Caco-2 (cell line): ENCODE measurements around the gene ERC2. TPM values are rescaled to one million over a fixed set of nuclear protein-coding genes. Genes with fewer than 3 reads are reported as not detected.

ENCODE experiments used
- BruUV-seq: library from RNA; stranded (reverse); fragments of 400-500 nt; replicated peaks from 2 replicates; lab custom pipeline; 2021; lab: Mats Ljungman, UMichigan
- CTCF ChIA-PET: fragments of 300-600 bp; sonication (Branson Sonifier 250); formaldehyde crosslinking; loops from one replicate; lab custom pipeline; 2022; ENCODE audit warnings: antibody characterized with exemption; lab: Charles Lee
- POLR2A ChIA-PET: fragments of 300-600 bp; sonication (Branson Sonifier 250); formaldehyde crosslinking; loops from one replicate; lab custom pipeline; 2022; ENCODE audit warnings: antibody characterized with exemption; lab: Charles Lee
- DNase-seq, 2 experiments: peaks; one replicate each; pipeline versions ENCODE4 v3.0.0 to v3.0.0-alpha.2; 2020 to 2022
- H3K27me3 ChIP-seq: replicated peaks from 2 replicates; pipeline ENCODE4 v1.6.0; 2011; ENCODE audit warnings: low read length; ENCODE audit not compliant: control insufficient read depth, insufficient read depth
- H3K36me3 ChIP-seq: 2 replicates; pipeline ENCODE4 v1.5.1; 2011; ENCODE audit warnings: low read length; ENCODE audit not compliant: control insufficient read depth, insufficient read depth
- H3K4me1 ChIP-seq: fragments of 250-450 bp; sonication (Bioruptor Pico); 2 replicates; pipeline ENCODE4 v1.5.1; 2020; ENCODE audit warnings: mild to moderate bottlenecking
- H3K4me3 ChIP-seq: 2 replicates; pipeline ENCODE4 v1.5.1; 2011; ENCODE audit warnings: low read depth, mild to moderate bottlenecking, control low read depth, low read length
- H3K9me3 ChIP-seq: fragments of 250-450 bp; sonication (Bioruptor Pico); 2 replicates; pipeline ENCODE4 v1.5.1; 2020; ENCODE audit warnings: mild to moderate bottlenecking, moderate library complexity
- H3K27ac Mint-ChIP-seq: one replicate; pipeline ENCODE4 v1.8.0; 2022; ENCODE audit warnings: mixed read lengths; ENCODE audit not compliant: unreplicated experiment
- H3K27me3 Mint-ChIP-seq: one replicate; pipeline ENCODE4 v1.8.0; 2022; ENCODE audit warnings: mixed read lengths; ENCODE audit not compliant: insufficient read depth, unreplicated experiment
- H3K36me3 Mint-ChIP-seq: one replicate; pipeline ENCODE4 v1.8.0; 2022; ENCODE audit warnings: mild to moderate bottlenecking, mixed read lengths; ENCODE audit not compliant: insufficient read depth, unreplicated experiment
- H3K4me1 Mint-ChIP-seq: one replicate; pipeline ENCODE4 v1.8.0; 2022; ENCODE audit warnings: low read depth, mixed read lengths; ENCODE audit not compliant: unreplicated experiment
- H3K4me3 Mint-ChIP-seq: one replicate; pipeline ENCODE4 v1.8.0; 2022; ENCODE audit warnings: mild to moderate bottlenecking, moderate library complexity, mixed read lengths; ENCODE audit not compliant: unreplicated experiment
- H3K9me3 Mint-ChIP-seq: one replicate; pipeline ENCODE4 v1.8.0; 2022; ENCODE audit warnings: mixed read lengths; ENCODE audit not compliant: unreplicated experiment
- intact Hi-C: fragments of 100-400 bp; cut with micrococcal nuclease; formaldehyde crosslinking; loops from one replicate; pipeline ENCODE4 v1.10.0; 2022; ENCODE audit not compliant: unreplicated experiment
- total RNA-seq: library from RNA; stranded (reverse); gene quantifications from 2 replicates; pipeline ENCODE4 v1.2.3, GENCODE V29; 2022
- TF ChIP-seq, protein P1 (sequence below), 2 experiments: fragments of 200-600 bp in 1 of 2; IDR thresholded peaks; 1 replicate in 1 of 2; 2 replicates in 1 of 2; pipeline versions ENCODE4 v1.5.1 to v1.8.0; 2011 to 2022; ENCODE audit warnings: antibody characterized with exemption in 1 of 2, control low read depth in 1 of 2, inconsistent platforms in 1 of 2, low read depth in 1 of 2, low read length in 1 of 2, mild to moderate bottlenecking in 1 of 2, moderate library complexity in 1 of 2; ENCODE audit not compliant: insufficient read depth in 1 of 2, severe bottlenecking in 1 of 2, unreplicated experiment in 1 of 2

ERC2 gene
- total RNA-seq, 1 experiment from 2014 or later: 0.54 TPM

DNA sequence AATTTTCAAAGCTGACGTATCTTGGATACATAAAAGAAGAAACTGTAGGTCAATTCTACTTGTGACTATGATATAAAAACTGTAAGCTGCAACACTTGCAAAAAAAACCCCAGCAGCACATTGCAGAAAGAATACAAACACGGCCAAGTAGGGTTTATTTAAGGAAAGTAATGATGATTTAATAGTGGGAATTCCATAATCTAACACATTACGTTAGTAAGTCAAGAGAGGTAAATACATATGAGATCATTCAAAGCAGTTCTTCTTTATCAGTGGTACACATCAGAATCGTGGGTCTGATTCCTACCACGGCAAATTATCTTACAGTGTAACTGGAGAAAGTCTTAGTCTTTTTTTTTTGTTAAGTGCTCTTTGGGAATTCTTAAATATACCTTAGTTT lies 688.7 kb downstream of the ERC2 start:
- Histone ChIP-seq H3K9me3 (no peaks in the 10 kb centered on the region), H3K36me3 (no peaks in the 10 kb centered on the region), H3K4me1 (no peaks in the 10 kb centered on the region), H3K4me3 (no peak overlapping the region), H3K27me3 (no peaks in the 10 kb centered on the region)
- intact Hi-C loops: no loop called here
- Mint-ChIP-seq H3K9me3 (no peaks in the 10 kb centered on the region), H3K4me1 (no peaks in the 10 kb centered on the region), H3K27ac (no peak overlapping the region), H3K4me3 (no peak overlapping the region), H3K27me3 (peaks cover 14% of the 10 kb centered on the region), H3K36me3 (no peaks in the 10 kb centered on the region)
- TF ChIP-seq, protein P1, sequence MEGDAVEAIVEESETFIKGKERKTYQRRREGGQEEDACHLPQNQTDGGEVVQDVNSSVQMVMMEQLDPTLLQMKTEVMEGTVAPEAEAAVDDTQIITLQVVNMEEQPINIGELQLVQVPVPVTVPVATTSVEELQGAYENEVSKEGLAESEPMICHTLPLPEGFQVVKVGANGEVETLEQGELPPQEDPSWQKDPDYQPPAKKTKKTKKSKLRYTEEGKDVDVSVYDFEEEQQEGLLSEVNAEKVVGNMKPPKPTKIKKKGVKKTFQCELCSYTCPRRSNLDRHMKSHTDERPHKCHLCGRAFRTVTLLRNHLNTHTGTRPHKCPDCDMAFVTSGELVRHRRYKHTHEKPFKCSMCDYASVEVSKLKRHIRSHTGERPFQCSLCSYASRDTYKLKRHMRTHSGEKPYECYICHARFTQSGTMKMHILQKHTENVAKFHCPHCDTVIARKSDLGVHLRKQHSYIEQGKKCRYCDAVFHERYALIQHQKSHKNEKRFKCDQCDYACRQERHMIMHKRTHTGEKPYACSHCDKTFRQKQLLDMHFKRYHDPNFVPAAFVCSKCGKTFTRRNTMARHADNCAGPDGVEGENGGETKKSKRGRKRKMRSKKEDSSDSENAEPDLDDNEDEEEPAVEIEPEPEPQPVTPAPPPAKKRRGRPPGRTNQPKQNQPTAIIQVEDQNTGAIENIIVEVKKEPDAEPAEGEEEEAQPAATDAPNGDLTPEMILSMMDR (IDR thresholded peaks at IDR 0.05; ENCODE audit: insufficient read depth in 1 of 2, low read depth in 1 of 2, low read length in 1 of 2, severe bottlenecking in 1 of 2, unreplicated experiment in 1 of 2): no peak
- no TSS peak for BruUV-seq
- POLR2A ChIA-PET: no interaction called here
- no peak for DNase-seq
- CTCF ChIA-PET: no interaction called here

GRCh38 chr3:55775366-55776154 lies 692.7 kb downstream of the ERC2 start:
- TF ChIP-seq, protein P1 (IDR thresholded peaks at IDR 0.05; ENCODE audit: insufficient read depth in 1 of 2, low read depth in 1 of 2, low read length in 1 of 2, severe bottlenecking in 1 of 2, unreplicated experiment in 1 of 2): no peak
- POLR2A ChIA-PET: no interaction called here
- no peaks in the 10 kb centered on the region for H3K27me3 ChIP-seq
- H3K4me3 ChIP-seq: no peak overlapping the region
- H3K36me3 ChIP-seq: no peaks in the 10 kb centered on the region
- Mint-ChIP-seq H3K27me3 (peaks cover 11% of the 10 kb centered on the region), H3K9me3 (no peaks in the 10 kb centered on the region), H3K36me3 (no peaks in the 10 kb centered on the region), H3K4me1 (no peaks in the 10 kb centered on the region), H3K27ac (no peak overlapping the region), H3K4me3 (no peak overlapping the region)
- CTCF ChIA-PET: no interaction called here
- no peaks in the 10 kb centered on the region for H3K9me3 ChIP-seq
- BruUV-seq: no TSS peak
- DNase-seq: no peak
- intact Hi-C loops: no loop called here
- H3K4me1 ChIP-seq: no peaks in the 10 kb centered on the region

- DNase-seq: no peak
- no peaks in the 10 kb centered on the region for H3K4me1 ChIP-seq
- H3K36me3 Mint-ChIP-seq: no peaks in the 10 kb centered on the region
- ChIA-PET POLR2A (no interaction called here), CTCF (no interaction called here)
- no TSS peak for BruUV-seq
- H3K4me1 Mint-ChIP-seq: no peaks in the 10 kb centered on the region
- H3K9me3 Mint-ChIP-seq: no peaks in the 10 kb centered on the region
- TF ChIP-seq, protein P1 (IDR thresholded peaks at IDR 0.05; ENCODE audit: insufficient read depth in 1 of 2, low read depth in 1 of 2, low read length in 1 of 2, severe bottlenecking in 1 of 2, unreplicated experiment in 1 of 2): no peak
- intact Hi-C loops: no loop called here
- no peaks in the 10 kb centered on the region for H3K27me3 ChIP-seq
- no peaks in the 10 kb centered on the region for H3K9me3 ChIP-seq
- H3K4me3 ChIP-seq: no peak overlapping the region
- H3K36me3 ChIP-seq: no peaks in the 10 kb centered on the region
- H3K27ac Mint-ChIP-seq: no peak overlapping the region
- H3K27me3 Mint-ChIP-seq: peaks cover 11% of the 10 kb centered on the region
- no peak overlapping the region for H3K4me3 Mint-ChIP-seq
These were observed 693.4 kb downstream of the ERC2 start for GRCh38 chr3:55774856-55775255.
